Activated naive CD4-positive, alpha-beta T cell treated with Interleukin-2 at 50 U/mL for 16 hours (primary cell): ENCODE results near the gene TASP1.
"Not testable (repeated sequence)": the region's sequence is repeated elsewhere in the genome, so short reads cannot be mapped to it uniquely, and the experiment has no call there.

Source experiments
- DNase-seq: peaks from one replicate; pipeline ENCODE4 v3.0.0-alpha.2; 2020

The TASP1 gene

GRCh38 chr20:13395232-13395631 is 243.5 kb downstream of the TASP1 start:
- no peak for DNase-seq

GRCh38 chr20:13392391-13392790 is 246.3 kb downstream of the TASP1 start:
- no peak for DNase-seq

DNA sequence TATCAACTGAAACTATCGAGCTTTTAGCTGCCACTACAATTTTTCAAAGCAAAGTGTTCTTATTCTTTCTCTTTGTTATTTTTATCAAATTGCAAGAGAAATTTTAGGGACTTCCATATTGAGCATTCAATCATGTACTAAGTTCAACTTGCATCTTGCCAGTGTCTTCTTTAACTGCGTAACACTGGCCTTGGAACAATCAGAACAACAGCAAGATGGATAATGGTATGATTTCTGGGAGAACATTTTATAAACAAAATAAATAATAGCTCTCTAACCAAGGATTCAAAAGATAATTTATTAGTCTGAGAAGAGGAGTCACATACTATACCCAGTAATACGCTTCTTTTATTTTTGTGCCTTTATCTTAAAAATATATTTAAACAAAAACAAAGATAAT is 249.6 kb downstream of the TASP1 start:
- DNase-seq: no peak

- DNase-seq: no peak
Observed at GRCh38 chr20:13384132-13384531, 254.6 kb downstream of the TASP1 start.

- DNase-seq: no peak
Observed at GRCh38 chr20:13382786-13383185, 255.9 kb downstream of the TASP1 start.

GRCh38 chr20:13380497-13381229 is 258.1 kb downstream of the TASP1 start:
- DNase-seq: not testable (repeated sequence)

DNA sequence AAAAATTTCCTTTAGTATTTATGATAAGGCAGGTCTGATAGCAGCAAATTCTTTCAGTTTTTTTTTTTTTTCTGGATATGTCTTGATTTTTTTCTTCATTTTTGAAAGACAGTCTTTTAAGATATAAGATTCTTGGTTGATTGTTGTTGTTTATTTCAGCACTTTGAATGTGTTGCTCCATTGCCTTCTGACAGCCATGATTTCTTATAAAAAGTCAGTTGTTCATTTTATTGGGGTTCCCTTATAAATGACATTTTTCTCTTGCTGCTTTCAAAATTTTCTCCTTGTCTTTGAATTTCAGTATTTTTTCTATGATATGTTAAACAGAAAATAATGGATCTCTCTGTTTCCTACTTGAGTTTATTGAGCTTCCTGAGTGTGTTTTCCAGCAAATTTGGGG is 265.3 kb downstream of the TASP1 start:
- no peak for DNase-seq

- DNase-seq: no peak
Observed at GRCh38 chr20:13364278-13365170, 274.2 kb downstream of the TASP1 start.

- no peak for DNase-seq
Observed at GRCh38 chr20:13363473-13363872, 275.3 kb downstream of the TASP1 start.

GRCh38 chr20:13362165-13362564 is 276.6 kb downstream of the TASP1 start:
- not testable (repeated sequence) for DNase-seq

GRCh38 chr20:13358936-13359335 is 279.8 kb downstream of the TASP1 start:
- not testable (repeated sequence) for DNase-seq

GRCh38 chr20:13357782-13358181 is 280.9 kb downstream of the TASP1 start:
- not testable (repeated sequence) for DNase-seq

DNA sequence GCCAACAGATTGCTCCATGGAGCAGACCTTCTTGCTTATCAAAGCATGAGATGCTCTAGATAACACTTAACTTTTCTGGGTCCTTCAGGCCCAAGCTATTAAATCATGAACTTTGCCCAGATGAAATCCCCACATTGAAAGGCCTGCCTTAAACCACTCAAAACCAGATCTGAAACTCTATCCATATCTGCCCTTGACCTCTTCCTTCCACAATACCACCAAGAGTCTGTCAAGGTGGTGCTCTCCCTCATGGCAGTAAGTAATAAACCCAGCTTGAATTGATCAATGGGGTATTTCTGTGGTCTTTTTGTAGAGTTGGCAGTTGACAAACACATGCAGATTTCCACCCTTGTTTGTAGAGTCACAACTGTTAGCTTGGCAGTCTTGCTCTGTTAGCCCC is 282.1 kb downstream of the TASP1 start:
- no peak for DNase-seq

- no peak for DNase-seq
Observed at GRCh38 chr20:13355941-13356486, 282.7 kb downstream of the TASP1 start.

DNA sequence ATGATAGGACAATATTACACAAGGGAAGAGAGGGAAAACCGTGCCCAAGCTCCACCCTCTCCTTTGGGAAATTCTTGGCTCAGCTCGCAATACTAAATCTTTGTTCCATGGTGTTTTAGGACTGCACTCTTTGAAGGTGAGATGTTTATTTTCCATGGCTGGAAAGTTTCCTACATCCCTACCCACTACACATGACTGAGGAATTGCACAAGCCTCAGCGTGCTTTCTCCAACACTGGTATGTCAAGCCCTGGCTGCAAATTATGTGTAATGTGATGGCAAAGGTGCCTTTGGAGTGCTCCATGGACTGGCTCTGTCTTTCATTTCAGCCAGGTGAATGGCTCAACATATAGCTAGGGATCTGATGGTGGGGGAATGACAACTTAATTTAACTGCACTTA is 283.3 kb downstream of the TASP1 start:
- DNase-seq: no peak

DNA sequence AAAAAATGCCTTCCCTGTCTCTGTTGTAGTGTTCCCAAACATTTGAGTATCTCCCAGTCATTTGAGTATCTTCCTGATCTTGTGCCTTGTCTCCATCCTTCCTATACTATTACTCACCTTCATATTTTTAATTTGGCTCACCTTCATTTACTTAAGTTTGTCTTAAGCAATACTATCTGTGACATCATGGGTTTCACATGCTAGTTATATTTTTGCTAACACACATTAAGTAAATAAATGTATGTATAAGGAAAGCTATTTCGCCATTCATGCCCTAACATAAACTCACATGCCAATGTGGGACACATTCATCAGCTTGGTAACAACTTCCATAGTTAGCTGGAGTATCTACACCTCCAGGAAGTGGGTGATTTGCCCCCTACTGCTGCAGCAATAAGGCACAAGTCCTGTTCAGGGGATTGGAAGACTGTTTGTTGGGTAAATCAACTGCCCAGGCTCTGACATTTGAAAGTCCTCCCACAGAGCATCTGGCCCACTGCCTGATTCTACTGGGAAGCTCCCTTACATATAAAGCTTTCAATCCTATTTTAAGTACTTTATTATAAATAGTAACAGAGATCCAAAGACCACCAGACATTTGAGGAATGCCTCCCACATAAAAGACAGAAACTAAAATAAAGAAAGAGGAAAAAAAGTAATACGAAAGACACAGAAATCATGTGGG is 285.3 kb downstream of the TASP1 start:
- DNase-seq: no peak

DNA sequence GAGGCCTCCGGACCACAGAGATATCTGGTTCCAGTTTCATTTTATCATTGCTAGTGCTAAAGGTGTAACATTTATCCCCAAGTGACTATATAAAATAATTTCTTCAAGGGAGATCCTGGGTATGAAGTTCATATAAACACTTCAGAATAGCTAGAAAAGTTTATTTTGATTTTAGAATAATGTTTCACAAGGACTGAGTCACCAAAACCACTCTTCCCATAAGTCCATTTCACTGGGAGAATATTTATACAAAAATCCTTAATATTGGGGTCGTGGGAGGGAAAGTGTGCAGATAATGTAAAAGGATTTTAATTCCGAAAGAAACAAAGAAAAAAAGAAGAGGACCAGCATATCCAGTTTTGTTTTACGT is 289.5 kb downstream of the TASP1 start:
- DNase-seq: no peak

DNA sequence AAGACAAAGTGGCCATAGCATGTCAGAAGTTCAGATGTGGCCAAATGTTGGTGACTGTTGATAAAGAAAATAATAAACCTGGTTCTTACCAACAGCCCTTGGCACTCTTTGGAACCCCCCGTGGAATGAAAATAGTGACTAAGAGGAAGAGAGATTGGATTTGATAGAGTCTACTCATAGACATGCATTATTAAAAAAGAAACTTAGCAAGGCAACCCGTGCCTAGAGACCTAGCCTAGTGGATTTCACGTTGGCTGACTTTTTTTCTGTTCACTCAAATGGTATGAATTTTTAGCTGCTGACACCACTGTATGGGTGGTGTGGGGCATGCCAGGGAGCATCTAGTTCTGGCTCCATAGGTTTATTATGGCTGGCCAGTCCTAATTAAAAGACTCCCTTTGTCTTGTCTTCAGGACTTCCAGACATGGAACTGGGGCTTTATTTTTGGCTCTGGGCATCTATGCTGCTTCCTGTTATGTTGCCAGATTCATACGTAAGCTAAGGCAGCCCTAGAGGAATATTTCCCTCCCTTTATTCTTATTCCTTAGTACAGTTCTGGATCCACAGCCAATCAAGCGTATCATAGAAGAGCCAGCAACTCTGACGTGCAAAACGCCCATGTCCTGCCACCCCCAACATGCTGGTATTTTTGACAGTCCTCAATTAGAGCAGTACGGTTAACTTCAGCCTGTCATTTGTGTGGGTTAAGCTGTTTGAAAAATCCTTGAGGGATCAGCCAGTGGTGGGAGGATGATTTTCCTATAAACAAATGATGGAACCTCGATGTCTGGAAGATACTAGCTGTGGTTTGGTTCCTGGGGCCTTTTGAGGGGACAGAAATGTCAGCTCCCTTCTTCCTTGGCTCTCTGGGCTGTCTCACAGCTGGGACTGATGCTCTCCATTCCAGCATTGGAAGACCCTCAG is 290.2 kb downstream of the TASP1 start:
- DNase-seq: no peak

DNA sequence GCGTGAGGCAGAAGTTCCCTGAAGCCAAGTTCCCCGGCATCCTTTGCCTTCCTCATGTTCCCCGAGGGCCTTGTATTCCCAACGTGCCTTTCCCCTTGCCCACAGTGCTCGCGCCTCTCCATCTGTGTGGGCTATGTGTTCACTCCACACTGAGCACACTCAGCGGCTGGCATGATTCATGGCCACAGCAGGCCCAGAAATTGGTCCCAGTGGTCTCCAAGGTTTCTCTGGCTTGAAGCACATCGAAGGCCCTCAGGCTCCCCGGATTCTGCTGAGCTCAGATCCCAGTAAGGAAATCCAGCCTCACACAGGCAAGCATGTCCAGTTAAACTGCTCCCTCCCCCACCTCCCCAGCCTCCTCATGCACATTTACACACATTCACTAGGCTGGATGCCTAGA is 294.1 kb downstream of the TASP1 start:
- DNase-seq: no peak

DNA sequence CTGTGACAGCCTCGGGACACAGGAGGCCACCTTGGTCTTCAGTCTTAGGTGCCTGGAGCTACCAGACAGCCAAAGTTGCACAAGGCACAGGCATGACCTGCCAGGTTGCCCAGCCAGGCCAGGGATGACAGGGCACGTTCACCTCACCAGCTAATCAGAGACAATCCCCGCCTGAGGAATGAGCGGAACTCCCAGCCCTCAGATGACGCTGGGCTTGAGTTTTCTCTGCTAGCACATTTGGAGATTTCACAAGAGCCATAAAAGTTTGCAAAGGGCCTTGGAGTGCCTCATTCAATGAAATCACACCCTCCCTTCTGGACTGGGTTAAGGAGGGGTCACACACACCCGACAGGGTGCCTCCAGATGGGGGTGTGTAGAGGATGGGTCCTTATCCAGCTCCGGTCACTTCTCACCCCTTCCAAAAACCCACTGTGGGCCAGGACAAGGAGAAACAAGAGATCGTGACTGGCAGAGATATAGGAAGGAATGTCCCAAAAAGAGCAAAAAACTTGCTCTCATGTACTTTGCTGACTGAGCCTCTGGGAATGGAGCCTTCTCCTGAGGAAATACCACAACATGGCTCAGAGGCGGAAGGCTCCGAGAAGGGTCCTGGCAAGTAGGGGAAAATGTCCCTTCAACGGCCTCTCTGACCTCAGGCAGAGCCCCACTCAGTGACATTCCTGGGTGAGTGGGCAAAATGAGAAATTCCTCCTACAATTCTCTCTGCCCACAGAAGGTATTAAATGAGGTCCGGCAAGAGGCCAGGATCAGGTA is 296.1 kb downstream of the TASP1 start:
- no peak for DNase-seq

- DNase-seq: no peak
Observed at GRCh38 chr20:13341737-13342393, 296.9 kb downstream of the TASP1 start.
